Caco-2 (cell line): Measurements from ENCODE around the gene PGBD5. TPM values are rescaled to one million over a fixed set of nuclear protein-coding genes. Genes with fewer than 3 reads are reported as not detected.

Experiments
- BruUV-seq: library from RNA; stranded (reverse); fragments of 400-500 nt; replicated peaks from 2 replicates; lab custom pipeline; 2021; lab: Mats Ljungman, UMichigan
- CTCF ChIA-PET: fragments of 300-600 bp; sonication (Branson Sonifier 250); formaldehyde crosslinking; loops from one replicate; lab custom pipeline; 2022; ENCODE audit warnings: antibody characterized with exemption; lab: Charles Lee
- POLR2A ChIA-PET: fragments of 300-600 bp; sonication (Branson Sonifier 250); formaldehyde crosslinking; loops from one replicate; lab custom pipeline; 2022; ENCODE audit warnings: antibody characterized with exemption; lab: Charles Lee
- DNase-seq, 2 experiments: peaks; one replicate each; pipeline versions ENCODE4 v3.0.0 to v3.0.0-alpha.2; 2020 to 2022
- H3K27me3 ChIP-seq: replicated peaks from 2 replicates; pipeline ENCODE4 v1.6.0; 2011; ENCODE audit warnings: low read length; ENCODE audit not compliant: control insufficient read depth, insufficient read depth
- H3K36me3 ChIP-seq: 2 replicates; pipeline ENCODE4 v1.5.1; 2011; ENCODE audit warnings: low read length; ENCODE audit not compliant: control insufficient read depth, insufficient read depth
- H3K4me1 ChIP-seq: fragments of 250-450 bp; sonication (Bioruptor Pico); 2 replicates; pipeline ENCODE4 v1.5.1; 2020; ENCODE audit warnings: mild to moderate bottlenecking
- H3K4me3 ChIP-seq: 2 replicates; pipeline ENCODE4 v1.5.1; 2011; ENCODE audit warnings: low read depth, mild to moderate bottlenecking, control low read depth, low read length
- H3K9me3 ChIP-seq: fragments of 250-450 bp; sonication (Bioruptor Pico); 2 replicates; pipeline ENCODE4 v1.5.1; 2020; ENCODE audit warnings: mild to moderate bottlenecking, moderate library complexity
- H3K27ac Mint-ChIP-seq: one replicate; pipeline ENCODE4 v1.8.0; 2022; ENCODE audit warnings: mixed read lengths; ENCODE audit not compliant: unreplicated experiment
- H3K27me3 Mint-ChIP-seq: one replicate; pipeline ENCODE4 v1.8.0; 2022; ENCODE audit warnings: mixed read lengths; ENCODE audit not compliant: insufficient read depth, unreplicated experiment
- H3K36me3 Mint-ChIP-seq: one replicate; pipeline ENCODE4 v1.8.0; 2022; ENCODE audit warnings: mild to moderate bottlenecking, mixed read lengths; ENCODE audit not compliant: insufficient read depth, unreplicated experiment
- H3K4me1 Mint-ChIP-seq: one replicate; pipeline ENCODE4 v1.8.0; 2022; ENCODE audit warnings: low read depth, mixed read lengths; ENCODE audit not compliant: unreplicated experiment
- H3K4me3 Mint-ChIP-seq: one replicate; pipeline ENCODE4 v1.8.0; 2022; ENCODE audit warnings: mild to moderate bottlenecking, moderate library complexity, mixed read lengths; ENCODE audit not compliant: unreplicated experiment
- H3K9me3 Mint-ChIP-seq: one replicate; pipeline ENCODE4 v1.8.0; 2022; ENCODE audit warnings: mixed read lengths; ENCODE audit not compliant: unreplicated experiment
- intact Hi-C: fragments of 100-400 bp; cut with micrococcal nuclease; formaldehyde crosslinking; loops from one replicate; pipeline ENCODE4 v1.10.0; 2022; ENCODE audit not compliant: unreplicated experiment
- total RNA-seq: library from RNA; stranded (reverse); gene quantifications from 2 replicates; pipeline ENCODE4 v1.2.3, GENCODE V29; 2022
- TF ChIP-seq, protein P1 (sequence below), 2 experiments: fragments of 200-600 bp in 1 of 2; IDR thresholded peaks; 1 replicate in 1 of 2; 2 replicates in 1 of 2; pipeline versions ENCODE4 v1.5.1 to v1.8.0; 2011 to 2022; ENCODE audit warnings: antibody characterized with exemption in 1 of 2, control low read depth in 1 of 2, inconsistent platforms in 1 of 2, low read depth in 1 of 2, low read length in 1 of 2, mild to moderate bottlenecking in 1 of 2, moderate library complexity in 1 of 2; ENCODE audit not compliant: insufficient read depth in 1 of 2, severe bottlenecking in 1 of 2, unreplicated experiment in 1 of 2

Gene PGBD5
- total RNA-seq, 1 experiment from 2014 or later, result 2.4 TPM

- H3K27ac Mint-ChIP-seq, result no peak overlapping the region
- no peak for DNase-seq
- H3K27me3 ChIP-seq, result no peaks in the 10 kb centered on the region
- intact Hi-C loops, result no loop called here
- no peaks in the 10 kb centered on the region for H3K9me3 ChIP-seq
- BruUV-seq, result no TSS peak
- no peaks in the 10 kb centered on the region for H3K4me1 ChIP-seq
- H3K9me3 Mint-ChIP-seq, result no peaks in the 10 kb centered on the region
- TF ChIP-seq, protein P1, sequence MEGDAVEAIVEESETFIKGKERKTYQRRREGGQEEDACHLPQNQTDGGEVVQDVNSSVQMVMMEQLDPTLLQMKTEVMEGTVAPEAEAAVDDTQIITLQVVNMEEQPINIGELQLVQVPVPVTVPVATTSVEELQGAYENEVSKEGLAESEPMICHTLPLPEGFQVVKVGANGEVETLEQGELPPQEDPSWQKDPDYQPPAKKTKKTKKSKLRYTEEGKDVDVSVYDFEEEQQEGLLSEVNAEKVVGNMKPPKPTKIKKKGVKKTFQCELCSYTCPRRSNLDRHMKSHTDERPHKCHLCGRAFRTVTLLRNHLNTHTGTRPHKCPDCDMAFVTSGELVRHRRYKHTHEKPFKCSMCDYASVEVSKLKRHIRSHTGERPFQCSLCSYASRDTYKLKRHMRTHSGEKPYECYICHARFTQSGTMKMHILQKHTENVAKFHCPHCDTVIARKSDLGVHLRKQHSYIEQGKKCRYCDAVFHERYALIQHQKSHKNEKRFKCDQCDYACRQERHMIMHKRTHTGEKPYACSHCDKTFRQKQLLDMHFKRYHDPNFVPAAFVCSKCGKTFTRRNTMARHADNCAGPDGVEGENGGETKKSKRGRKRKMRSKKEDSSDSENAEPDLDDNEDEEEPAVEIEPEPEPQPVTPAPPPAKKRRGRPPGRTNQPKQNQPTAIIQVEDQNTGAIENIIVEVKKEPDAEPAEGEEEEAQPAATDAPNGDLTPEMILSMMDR (IDR thresholded peaks at IDR 0.05; ENCODE audit: insufficient read depth in 1 of 2, low read depth in 1 of 2, low read length in 1 of 2, severe bottlenecking in 1 of 2, unreplicated experiment in 1 of 2), result no peak
- H3K4me3 ChIP-seq, result no peak overlapping the region
- ChIA-PET CTCF (no interaction called here), POLR2A (no interaction called here)
- H3K27me3 Mint-ChIP-seq, result no peaks in the 10 kb centered on the region
- H3K36me3 ChIP-seq, result no peaks in the 10 kb centered on the region
- H3K4me3 Mint-ChIP-seq, result no peak overlapping the region
- H3K4me1 Mint-ChIP-seq, result no peaks in the 10 kb centered on the region
- H3K36me3 Mint-ChIP-seq, result peaks cover 9% of the 10 kb centered on the region
These were observed 30.2 kb downstream of the PGBD5 start for GRCh38 chr1:230395932-230396331.

- no peak overlapping the region for H3K27ac Mint-ChIP-seq
- H3K4me3 Mint-ChIP-seq, result no peak overlapping the region
- no peaks in the 10 kb centered on the region for H3K9me3 ChIP-seq
- no peaks in the 10 kb centered on the region for H3K27me3 Mint-ChIP-seq
- TF ChIP-seq, protein P1 (IDR thresholded peaks at IDR 0.05; ENCODE audit: insufficient read depth in 1 of 2, low read depth in 1 of 2, low read length in 1 of 2, severe bottlenecking in 1 of 2, unreplicated experiment in 1 of 2), result no peak
- POLR2A ChIA-PET, result no interaction called here
- intact Hi-C loops, result no loop called here
- H3K36me3 ChIP-seq, result no peaks in the 10 kb centered on the region
- no peaks in the 10 kb centered on the region for H3K4me1 Mint-ChIP-seq
- CTCF ChIA-PET, result no interaction called here
- no peaks in the 10 kb centered on the region for H3K4me1 ChIP-seq
- no peaks in the 10 kb centered on the region for H3K27me3 ChIP-seq
- no peak overlapping the region for H3K4me3 ChIP-seq
- H3K9me3 Mint-ChIP-seq, result no peaks in the 10 kb centered on the region
- BruUV-seq, result no TSS peak
- H3K36me3 Mint-ChIP-seq, result peaks cover 1% of the 10 kb centered on the region
- DNase-seq, result no peak
These were observed 31.4 kb downstream of the PGBD5 start for GRCh38 chr1:230394741-230395140.

DNA sequence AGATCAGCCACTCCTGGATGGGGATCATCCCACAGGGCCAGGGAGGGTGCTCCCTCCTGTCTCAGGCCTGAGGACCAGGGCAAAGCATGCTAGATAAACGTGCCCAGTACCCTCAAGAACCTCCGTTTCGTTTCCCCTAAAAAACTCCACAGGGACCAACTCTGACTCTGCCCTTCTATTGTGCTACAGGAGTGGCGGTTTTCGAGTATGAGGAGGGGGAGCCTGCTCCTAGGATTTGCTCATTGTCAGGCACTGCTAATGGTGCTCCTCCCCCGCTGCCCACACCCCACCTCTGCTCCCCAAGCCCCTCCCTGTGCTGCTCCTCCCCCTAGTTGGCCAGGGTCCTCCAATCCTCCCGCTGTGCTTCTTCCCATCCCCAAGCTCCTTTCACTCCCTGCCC is 32.0 kb downstream of the PGBD5 start:
- no peaks in the 10 kb centered on the region for H3K9me3 Mint-ChIP-seq
- Histone ChIP-seq H3K4me3 (no peak overlapping the region), H3K27me3 (no peaks in the 10 kb centered on the region), H3K4me1 (no peaks in the 10 kb centered on the region), H3K9me3 (no peaks in the 10 kb centered on the region), H3K36me3 (no peaks in the 10 kb centered on the region)
- DNase-seq, result no peak
- no peaks in the 10 kb centered on the region for H3K27me3 Mint-ChIP-seq
- no TSS peak for BruUV-seq
- no peak overlapping the region for H3K4me3 Mint-ChIP-seq
- ChIA-PET POLR2A (no interaction called here), CTCF (no interaction called here)
- H3K4me1 Mint-ChIP-seq, result no peaks in the 10 kb centered on the region
- intact Hi-C loops, result no loop called here
- no peaks in the 10 kb centered on the region for H3K36me3 Mint-ChIP-seq
- TF ChIP-seq, protein P1 (IDR thresholded peaks at IDR 0.05; ENCODE audit: insufficient read depth in 1 of 2, low read depth in 1 of 2, low read length in 1 of 2, severe bottlenecking in 1 of 2, unreplicated experiment in 1 of 2), result no peak
- no peak overlapping the region for H3K27ac Mint-ChIP-seq
